ENCODE data around the gene PPM1A. TPM values are rescaled to one million over a fixed set of nuclear protein-coding genes. Genes with fewer than 3 reads are reported as not detected.

PPM1A gene
- total and polyA plus RNA-seq, 2 of the 8 experiments (the other 6 are each of a cell fraction or from before 2014, with no cell fraction given) = 14.0 to 51.2 TPM

DNA sequence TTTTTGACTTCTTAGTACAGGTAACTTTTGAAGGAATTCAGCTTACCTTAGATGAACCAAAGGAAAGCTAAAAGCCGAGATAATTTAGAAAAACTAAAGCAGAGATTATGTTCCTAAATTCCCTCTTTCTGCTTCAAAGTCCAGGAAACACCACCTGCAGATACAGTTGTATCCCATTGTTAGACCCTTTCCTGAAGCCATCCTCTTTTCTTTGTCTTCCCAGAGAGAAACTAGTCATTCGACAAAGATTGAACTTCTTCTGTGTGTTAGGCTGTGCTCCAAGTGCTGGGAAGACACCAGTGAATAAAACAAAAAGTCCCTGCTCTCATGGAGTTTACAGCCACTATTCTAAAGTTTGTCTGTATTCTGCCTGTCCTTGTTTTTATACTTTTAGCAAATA lies 29.3 kb downstream of the PPM1A start:
- H3K79me1 ChIP-seq (ENCODE audit: low read depth, low read length) = peaks cover 4% of the 10 kb centered on the region; the same call in 1 of the 2 replicates
- no peaks in the 10 kb centered on the region for H3K27me3 ChIP-seq (replicated peaks in 1 of 4; ENCODE audit: control insufficient read depth in 3 of 4, extremely low read depth in 1 of 4, insufficient read depth in 3 of 4, low read length in 3 of 4)
- H3K27ac ChIP-seq (ENCODE audit: low read depth, low read length) = no peak overlapping the region
- H3K36me3 ChIP-seq (ENCODE audit: control insufficient read depth in 2 of 4, insufficient read depth in 4 of 4, low read length in 3 of 4) = peaks cover 0 to 9% (median 5%) of the 10 kb centered on the region in 4 experiments; a peak in 5 of 8 replicates
- H2BK5ac ChIP-seq (ENCODE audit: low read depth, low read length) = no peak overlapping the region
- no peak overlapping the region for H2AFZ ChIP-seq (ENCODE audit: low read length)
- WGBS, 2 experiments (ENCODE audit: extremely low coverage in 1 of 2, insufficient coverage in 1 of 2, insufficient read length in 1 of 2, insufficient replicate concordance in 2 of 2, low coverage in 1 of 2, low lambda C conversion rate in 2 of 2, missing lambda C conversion rate in 1 of 2) = 22% methylated on average over 2 of the region's 2 CpGs; no CpG with 5 or more reads in 1 of the 2 experiments
- no peak overlapping the region for H4K5ac ChIP-seq (ENCODE audit: insufficient read length, low read depth, low read length)
- no peak overlapping the region for H2BK15ac ChIP-seq (ENCODE audit: low read length)
- H3K4me2 ChIP-seq (ENCODE audit: insufficient read depth in 1 of 2, low read depth in 2 of 2, low read length in 2 of 2) = peak overlapping the region; percentile 22 to 24; a peak in 2 of 4 replicates
- no peaks in the 10 kb centered on the region for H4K20me1 ChIP-seq (replicated peaks in 1 of 2; ENCODE audit: control insufficient read depth in 1 of 2, insufficient read depth in 2 of 2, low read length in 2 of 2)
- H2BK20ac ChIP-seq (ENCODE audit: low read length) = no peak overlapping the region
- DNase-seq (ENCODE audit: low read depth in 1 of 2, low spot score in 2 of 2) (no peak), FAIRE-seq (no peak)
- H3K18ac ChIP-seq (ENCODE audit: extremely low read depth, low read length) = no peak overlapping the region
- no peak overlapping the region for H4K8ac ChIP-seq (ENCODE audit: extremely low read depth, insufficient read depth, low read length)
- H4K91ac ChIP-seq (replicated peaks; ENCODE audit: insufficient read length, low read length) = no peak overlapping the region
- no peaks in the 10 kb centered on the region for H3K9me3 ChIP-seq (ENCODE audit: insufficient read depth in 2 of 2, low read depth in 1 of 2, low read length in 1 of 2)
- H3K4me3 ChIP-seq (ENCODE audit: extremely low read depth in 1 of 4, insufficient read depth in 2 of 4, low read depth in 3 of 4, low read length in 4 of 4) = peak overlapping the region in 1 of 4 experiments; percentile 11; a peak in 1 of 8 replicates
- H2BK12ac ChIP-seq (ENCODE audit: low read depth, low read length) = no peak overlapping the region
- H3K9ac ChIP-seq (replicated peaks in 1 of 4; ENCODE audit: extremely low read depth in 1 of 4, low read depth in 3 of 4, low read length in 3 of 4) = no peak overlapping the region
- ChIA-PET CTCF (ENCODE audit: partially characterized antibody) (interaction anchor here (1.6 kb wide), 1 partner anchor 53 kb away, joined by 4 read pairs; no protein-coding TSS in a partner anchor), POLR2A (ENCODE audit: partially characterized antibody) (no interaction called here)
- H3K23me2 ChIP-seq (ENCODE audit: low read depth, low read length) = no peaks in the 10 kb centered on the region
- no peak overlapping the region for H3K56ac ChIP-seq (replicated peaks; ENCODE audit: insufficient read length, low read depth, low read length)
- H3K79me2 ChIP-seq (ENCODE audit: control insufficient read depth in 1 of 2, insufficient read depth in 2 of 2, low read length in 2 of 2) = peaks cover 0 to 75% of the 10 kb centered on the region in 2 experiments; a peak in 2 of 4 replicates
- TF ChIP-seq RXRA (IDR thresholded peaks at IDR 0.05; ENCODE audit: insufficient read depth, low read depth, low read length) (no peak), SP4 (IDR thresholded peaks at IDR 0.05; ENCODE audit: low read length) (no peak), TCF12 (IDR thresholded peaks at IDR 0.05; ENCODE audit: low read depth, low read length) (0 out of 2 replicates have a peak, but pooled peaks have one; percentile 5), ZNF274 (IDR thresholded peaks at IDR 0.05; ENCODE audit: borderline replicate concordance, extremely low read depth, low read length) (no peak), KDM5A (IDR thresholded peaks at IDR 0.05; ENCODE audit: low read length) (no peak), BACH1 (IDR thresholded peaks at IDR 0.05; ENCODE audit: low read length) (no peak), FOSL1 (IDR thresholded peaks at IDR 0.05; ENCODE audit: insufficient read depth, low read depth, low read length) (no peak)
- peaks cover 0 to 15% (median 12%) of the 10 kb centered on the region in 4 experiments; a peak in 5 of 7 replicates for H3K4me1 ChIP-seq (replicated peaks in 1 of 4; ENCODE audit: control insufficient read depth in 3 of 4, insufficient read depth in 4 of 4, low read length in 3 of 4)
- no peak overlapping the region for H3K23ac ChIP-seq (ENCODE audit: insufficient read length)
- no peak overlapping the region for H3K4ac ChIP-seq (replicated peaks; ENCODE audit: insufficient read length, low read depth, low read length)
- H2AK5ac ChIP-seq (ENCODE audit: low read depth, low read length) = no peak overlapping the region
- H2BK120ac ChIP-seq (replicated peaks; ENCODE audit: low read depth, low read length) = no peak overlapping the region
- no peak overlapping the region for H3K14ac ChIP-seq (ENCODE audit: insufficient read length)

All from H1 (cell line).